Hepatocyte (in vitro differentiated cells): ENCODE measurements around the gene SDHB.

Source experiments
- CTCF ChIP-seq: fragments of 200-600 bp; sonication (generic); IDR thresholded peaks from 2 replicates; pipeline ENCODE4 v1.5.1; 2016; ENCODE audit warnings: antibody characterized with exemption, mild to moderate bottlenecking; ENCODE audit not compliant: poor library complexity
- EZH2 ChIP-seq: fragments of 200-600 bp; sonication (generic); IDR thresholded peaks from 2 replicates; pipeline ENCODE4 v1.6.1; 2016; ENCODE audit warnings: antibody characterized with exemption, mild to moderate bottlenecking, borderline replicate concordance
- EZH2phosphoT487 ChIP-seq: fragments of 200-600 bp; sonication (generic); IDR thresholded peaks from one replicate; pipeline ENCODE4 v1.6.1; 2018; ENCODE audit warnings: antibody characterized with exemption, mild to moderate bottlenecking, low read depth, moderate library complexity; ENCODE audit not compliant: unreplicated experiment, severe bottlenecking

GRCh38 chr1:17031436-17031835 lies 22.4 kb downstream of the SDHB start:
- TF ChIP-seq CTCF (no peak), EZH2 (no peak), EZH2phosphoT487 (no peak)
